IPS DF 19.7 (cell line): Measurements from ENCODE around the gene SLC22A2.
A peak's percentile ranks its signal among the peaks of the same experiment; 100 is the strongest.
"Not testable (repeated sequence)": the region's sequence is repeated elsewhere in the genome, so short reads cannot be mapped to it uniquely, and the experiment has no call there.

ENCODE experiments used
- DNase-seq: peaks from one replicate; pipeline ENCODE4 v3.0.0-alpha.2; 2013; ENCODE audit warnings: low read depth, low spot score

The SLC22A2 gene

DNA sequence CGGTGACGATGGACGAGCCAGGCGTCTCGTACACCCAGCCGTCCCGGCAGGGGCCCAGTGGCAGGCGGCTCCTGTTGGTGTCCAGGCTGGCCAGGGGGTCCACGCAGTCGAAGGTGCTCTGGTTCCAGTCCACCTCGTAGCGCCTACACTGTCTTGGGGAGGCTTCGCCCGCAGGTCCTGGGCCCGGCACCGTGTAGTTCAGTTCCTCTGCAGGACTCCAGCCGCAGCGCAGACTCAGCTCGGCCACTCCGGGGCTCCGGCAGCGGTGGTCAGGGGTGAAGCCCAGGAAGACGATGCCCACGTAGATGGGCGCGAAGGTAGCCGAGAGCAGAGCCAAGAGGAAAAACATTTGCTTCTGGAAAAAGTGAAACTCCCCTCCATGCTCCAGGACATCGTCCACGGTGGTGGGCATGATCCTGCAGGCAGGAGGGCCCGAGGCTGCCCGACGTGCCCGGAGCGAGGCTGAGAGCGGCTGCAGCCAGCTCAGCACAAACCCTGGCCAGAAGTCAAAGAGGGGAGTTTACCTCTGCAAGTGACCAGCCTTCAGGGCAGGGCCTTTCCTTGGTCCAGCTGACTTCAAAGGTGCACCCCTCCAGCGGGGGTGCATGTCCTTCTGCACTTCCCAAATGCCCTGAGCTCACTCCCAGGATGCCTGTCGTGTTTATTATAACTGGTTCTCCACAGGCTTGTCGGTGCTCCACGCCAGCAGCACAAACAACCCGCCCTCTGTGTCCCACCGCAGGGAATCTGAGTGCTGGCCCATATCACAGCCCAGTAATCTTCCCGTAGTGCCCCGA is at the start of gene SLC22A2:
Gene SLC22A2, minus strand, starts transcription at position 476 of the 797 bp plus-strand sequence. Its CDS starts 64 bp downstream, at position 412.
- DNase-seq: no peak

DNA sequence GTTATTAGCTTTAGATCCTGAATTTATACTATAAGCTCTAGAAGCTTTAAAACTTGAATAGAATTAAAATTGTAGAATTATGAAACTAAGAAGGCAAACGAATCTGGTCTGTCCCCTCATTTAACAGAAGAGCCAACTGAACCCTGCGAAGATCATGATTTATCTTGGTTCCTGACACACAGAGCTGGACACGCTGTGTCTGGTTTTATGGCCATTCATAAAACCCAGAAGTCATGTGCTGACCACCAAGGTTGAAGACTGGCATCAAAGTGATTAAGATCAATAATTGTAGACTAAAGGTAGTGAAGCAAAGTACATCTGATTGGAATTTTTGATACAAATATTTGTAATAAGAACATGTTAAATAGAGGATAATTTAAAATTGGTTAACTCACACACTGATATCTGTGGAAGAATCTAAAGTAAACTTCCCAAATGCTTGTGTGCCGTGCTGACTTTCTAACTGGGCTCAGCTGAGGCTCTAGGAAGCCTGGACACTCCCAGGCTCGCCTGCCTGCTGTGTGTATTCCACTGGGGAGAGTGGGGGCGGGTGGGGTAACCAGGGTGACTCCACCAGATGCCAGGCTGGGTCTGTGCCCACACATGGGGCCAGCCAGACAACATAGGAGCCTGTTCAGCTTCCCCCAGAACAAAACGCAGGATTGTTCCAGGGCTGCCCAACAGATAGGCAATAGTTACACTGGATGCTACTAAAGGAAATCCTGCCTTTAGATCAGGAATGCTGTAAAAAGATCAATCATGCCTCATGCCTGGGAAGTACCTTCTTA is 47.5 kb upstream of the SLC22A2 start:
- DNase-seq: no peak

DNA sequence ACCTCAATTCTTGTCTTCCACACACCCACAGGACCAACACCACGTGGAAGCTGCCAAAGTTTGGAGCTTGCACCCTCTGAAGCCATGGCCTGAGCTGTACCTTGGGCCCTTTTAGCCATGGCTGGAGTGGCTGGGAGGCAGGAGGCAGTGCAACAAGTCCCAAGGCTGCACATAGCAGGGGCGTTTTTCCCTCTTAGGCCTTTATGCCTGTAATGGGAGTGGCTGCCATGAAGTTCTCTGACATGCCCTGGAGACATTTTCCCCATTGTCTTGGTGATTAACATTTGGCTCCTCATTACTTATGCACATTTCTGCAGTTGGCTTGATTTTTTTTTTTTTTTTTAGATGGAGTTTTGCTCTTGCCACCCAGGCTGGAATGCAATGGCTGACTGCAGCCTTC is 45.2 kb upstream of the SLC22A2 start:
- no peak for DNase-seq

DNA sequence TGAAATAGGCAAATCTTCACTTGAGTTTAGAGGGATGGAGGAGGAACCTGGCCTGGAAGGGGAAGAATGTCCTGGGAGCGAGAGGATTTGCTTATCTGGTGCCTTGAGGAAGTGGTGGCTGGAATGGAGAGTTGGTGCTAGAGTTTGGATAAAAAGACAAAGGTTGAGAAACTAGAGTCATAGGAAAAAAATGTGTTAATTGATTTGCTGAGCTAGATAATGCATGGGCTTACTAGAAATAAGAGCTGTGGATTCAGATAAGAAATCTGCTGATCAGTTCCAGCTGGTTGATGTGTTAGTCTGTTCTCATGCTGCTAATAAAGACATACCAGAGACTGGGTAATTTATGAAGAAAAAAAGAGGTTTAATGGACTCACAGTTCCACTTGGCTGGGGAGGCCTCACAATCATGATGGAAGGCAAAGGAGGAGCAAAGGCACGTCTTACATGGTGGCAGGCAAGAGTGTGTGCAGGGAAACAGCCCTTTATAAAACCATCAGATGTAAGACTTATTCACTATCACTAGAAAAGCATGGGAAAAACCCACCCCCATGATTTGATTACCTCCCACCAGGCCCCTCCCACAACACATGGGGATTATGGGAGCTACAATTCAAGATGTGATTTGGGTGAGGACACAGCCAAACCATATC is 43.9 kb upstream of the SLC22A2 start:
- not testable (repeated sequence) for DNase-seq

DNA sequence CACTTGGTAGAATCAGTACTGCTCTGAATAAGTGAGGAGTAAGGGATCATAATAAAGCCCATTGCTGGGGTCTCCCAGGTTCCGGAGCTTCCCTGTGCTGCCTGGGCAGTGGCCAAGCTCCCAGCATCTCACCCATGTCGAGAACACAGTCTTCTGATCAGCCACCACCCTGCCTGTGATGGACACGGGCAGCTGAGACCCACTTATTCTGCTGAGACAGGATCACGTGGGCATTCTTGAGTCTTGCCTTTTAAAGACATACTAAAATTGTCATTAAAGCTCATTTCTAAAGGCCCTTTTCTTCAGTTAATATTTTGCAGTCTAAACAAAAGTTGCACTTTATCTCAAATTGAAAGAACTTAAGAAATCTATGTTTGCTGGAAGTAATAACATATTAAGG is 42.7 kb upstream of the SLC22A2 start:
- no peak for DNase-seq

DNA sequence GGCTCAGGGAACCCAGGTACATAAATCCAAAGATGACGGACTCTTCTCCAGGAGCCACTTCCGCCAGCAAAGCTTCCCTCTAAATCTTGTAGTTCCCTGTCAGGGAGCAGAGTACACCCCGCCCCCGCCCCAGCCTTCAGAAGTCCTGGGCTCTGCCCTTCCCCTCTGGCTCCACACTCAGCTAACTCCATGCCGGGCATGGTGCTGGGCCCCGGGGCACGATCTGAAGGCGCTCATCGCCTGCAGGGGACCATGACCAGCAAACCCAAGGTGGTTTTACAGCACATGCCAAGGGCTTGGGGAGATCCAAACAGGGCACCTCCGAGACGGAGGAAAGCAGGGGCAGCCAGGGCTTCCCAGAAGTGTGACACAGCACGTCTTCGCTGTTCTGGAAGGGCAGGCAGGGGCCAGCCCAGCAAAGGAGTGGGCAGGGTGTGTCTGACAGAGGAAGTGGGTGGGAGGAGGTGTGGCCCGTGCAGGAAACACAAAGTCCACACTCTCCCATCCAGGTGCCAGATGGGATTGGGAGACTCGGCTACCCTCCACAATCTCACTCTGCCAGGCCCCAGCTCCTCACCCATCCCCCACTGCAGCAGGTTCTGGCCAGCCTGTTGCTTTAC is 41.6 kb upstream of the SLC22A2 start:
- no peak for DNase-seq

DNA sequence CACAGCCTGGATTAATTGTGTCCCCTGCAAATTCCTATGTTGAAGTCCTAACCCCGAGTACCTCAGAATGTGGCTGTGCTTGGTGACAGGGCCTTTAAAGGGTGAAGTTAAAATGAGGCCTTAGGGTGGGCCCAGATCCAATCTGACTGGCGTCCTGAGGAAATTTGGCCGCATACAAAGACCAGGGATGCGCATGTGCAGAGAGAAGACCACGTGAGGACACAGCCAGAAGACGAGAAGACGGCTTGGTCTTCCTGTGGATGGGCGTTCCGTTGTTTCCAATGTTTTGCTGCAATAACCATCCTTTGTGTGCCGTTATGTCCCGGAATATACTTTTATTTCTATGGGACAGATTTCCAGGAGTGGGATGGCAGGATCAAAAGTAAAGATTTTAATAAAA is 40.9 kb upstream of the SLC22A2 start:
- DNase-seq: no peak

DNA sequence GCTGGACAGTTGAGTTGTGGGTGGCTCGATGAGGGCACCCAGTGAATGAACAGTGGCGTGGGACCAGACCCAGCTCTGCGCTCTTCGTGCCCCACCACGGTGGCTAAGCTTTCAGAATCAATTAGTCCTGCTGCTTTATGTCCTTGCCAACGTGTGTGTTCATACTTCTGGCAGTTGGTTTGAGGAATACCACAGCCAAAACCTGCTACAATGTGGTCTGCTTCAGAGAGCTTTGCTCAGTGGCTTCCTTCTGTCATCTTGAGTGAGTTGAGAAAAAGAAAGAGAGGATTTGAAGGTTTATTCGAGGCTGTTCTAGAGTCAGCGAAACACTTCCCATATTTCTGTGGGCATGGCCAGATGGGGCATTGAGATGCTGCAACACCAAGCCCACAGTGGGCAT is 39.5 kb upstream of the SLC22A2 start:
- no peak for DNase-seq

DNA sequence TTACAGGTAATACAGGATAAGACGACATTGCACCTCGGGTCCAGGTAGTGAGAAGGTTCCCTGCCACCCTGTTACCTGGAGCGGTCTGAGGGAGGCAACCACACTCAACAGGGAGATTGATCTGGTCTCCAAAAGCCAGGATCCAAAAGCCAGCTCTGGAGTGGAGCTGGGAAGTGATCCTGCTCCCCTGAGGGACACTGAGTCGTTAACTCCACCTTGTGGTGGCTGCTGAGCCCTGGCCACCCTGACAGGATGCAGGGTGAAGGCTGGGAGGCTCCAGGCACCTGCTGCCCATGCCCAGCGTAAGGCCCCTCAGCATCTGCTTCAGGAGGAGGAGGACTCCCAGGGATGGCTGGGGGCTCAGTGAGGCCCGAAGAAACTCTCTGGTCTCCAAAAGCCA is 38.7 kb upstream of the SLC22A2 start:
- peak; percentile 30 for DNase-seq

DNA sequence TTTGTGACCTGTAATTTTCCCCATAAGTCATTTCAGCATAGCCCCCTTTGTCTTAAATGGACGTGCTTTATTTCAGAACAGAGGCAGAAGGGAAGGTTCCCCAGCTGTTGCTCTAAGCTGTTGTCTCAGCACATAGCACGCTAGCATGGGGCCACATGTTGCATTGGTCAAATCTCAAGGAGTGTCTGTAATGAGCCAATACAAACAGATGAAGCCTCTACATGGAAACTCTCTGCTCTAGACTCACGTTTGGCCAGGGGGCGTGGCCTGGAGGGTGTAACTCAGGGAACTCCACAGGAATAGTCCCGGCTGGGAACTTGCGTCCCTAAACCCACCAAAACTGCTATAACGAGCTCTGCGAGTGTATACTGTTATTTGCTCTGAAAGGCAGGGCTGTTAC is 35.2 kb upstream of the SLC22A2 start:
- DNase-seq: no peak

DNA sequence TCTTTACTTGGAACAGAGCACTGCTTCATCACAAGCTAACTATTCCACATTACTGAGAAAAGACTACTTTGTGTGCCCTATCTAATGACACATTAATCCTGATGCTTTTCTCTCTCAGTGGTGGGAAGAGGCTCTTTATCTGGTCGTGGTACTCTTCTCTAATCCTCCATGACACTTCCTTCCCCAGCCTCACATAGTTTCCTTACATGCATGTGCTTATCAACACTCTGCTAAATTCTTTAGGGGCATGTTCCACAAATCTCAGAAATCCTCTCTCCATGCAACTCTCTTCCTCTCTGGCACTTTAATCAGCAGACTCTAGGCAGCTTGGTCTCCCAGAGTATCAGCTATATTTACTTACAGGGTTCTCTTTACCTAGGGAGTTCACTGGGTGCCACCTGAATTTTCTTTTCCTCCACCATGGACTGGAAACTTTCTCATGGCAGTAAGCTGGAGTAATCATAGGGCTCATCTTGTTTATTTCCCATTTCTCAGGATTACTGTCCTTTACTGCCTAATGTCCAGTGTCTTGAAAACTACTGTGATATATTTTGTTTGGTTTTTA is 27.0 kb upstream of the SLC22A2 start:
- DNase-seq: no peak

DNA sequence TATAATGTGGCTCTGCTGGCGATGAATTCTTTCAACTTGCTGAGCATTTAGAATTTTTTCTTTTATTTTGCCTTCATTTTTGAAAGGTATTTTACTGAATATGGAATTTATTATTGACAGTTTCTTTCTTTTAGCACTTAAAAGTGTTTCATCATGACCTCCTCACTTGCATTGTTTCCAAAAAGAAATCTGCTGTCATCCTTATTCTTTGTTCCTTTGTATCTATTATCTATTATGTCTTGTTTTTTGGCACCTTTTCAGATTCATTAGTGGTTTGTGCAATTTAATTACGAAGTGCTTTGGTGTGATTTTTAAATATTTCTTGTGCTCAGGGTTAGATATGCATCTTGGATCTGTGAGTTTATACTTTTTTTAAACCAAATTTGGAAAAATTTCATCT is 26.0 kb upstream of the SLC22A2 start:
- DNase-seq: no peak

DNA sequence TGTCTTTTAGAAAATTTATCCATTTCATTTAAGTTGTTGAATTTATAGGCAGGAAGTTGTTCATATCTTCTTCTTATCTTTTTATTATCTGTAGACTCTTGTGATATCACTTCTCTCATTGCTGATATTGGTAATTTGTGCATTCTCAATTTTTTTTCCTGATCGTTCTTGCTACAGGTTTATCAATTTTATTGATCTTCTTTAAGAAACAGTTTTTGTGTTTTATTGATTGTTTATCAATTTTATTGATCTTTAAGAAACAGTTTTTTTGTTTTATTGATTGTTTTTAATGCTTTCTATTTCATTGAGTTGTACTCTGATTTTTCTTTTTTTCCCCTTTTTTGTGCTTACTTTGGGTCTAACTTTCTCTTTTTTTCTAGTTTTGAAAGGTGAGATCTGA is 23.8 kb upstream of the SLC22A2 start:
- DNase-seq: no peak

DNA sequence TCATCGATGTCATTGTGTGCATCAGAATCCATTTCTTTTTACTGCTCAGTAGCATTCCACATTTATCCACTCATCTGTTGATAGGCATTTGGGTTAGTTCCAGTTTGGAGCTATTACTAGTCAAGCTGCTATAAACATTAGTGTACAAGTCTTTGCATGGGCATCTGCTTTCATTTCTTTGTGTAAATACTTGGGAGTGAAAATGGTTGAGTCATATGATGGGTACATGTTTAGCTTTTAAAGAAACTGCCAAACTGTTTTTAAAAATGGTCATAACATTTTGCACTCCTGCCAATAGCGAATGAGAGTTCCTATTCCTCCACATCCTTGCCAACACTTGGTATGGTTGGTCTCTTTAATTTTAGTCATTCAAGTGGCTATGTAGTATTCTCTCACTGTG is 21.2 kb upstream of the SLC22A2 start:
- no peak for DNase-seq

DNA sequence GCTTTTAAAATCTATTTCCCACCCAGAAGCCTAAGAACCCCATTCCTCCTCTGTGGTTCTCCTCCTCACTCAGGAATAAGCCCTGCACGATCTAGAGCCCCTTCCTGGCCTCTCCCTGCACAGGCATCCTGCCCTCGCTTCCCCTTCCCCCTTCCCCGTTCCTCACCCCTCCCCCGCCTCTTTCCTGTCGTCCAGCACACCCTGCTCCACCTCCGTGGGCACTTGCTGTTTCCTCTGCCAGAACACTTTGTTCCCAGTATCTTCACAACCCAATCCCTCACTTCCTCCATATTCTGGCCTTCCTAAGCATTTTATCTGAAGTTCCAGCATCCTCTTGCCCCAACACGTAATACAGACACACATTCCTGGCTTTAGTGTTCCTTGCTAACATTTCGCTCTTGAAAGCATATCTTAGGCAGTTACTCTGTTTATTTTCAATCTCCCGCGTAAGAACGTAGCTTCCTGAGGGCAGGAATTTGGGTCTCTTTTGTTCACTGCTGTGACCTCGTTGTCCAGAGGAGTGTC is 20.2 kb upstream of the SLC22A2 start:
- DNase-seq: no peak

DNA sequence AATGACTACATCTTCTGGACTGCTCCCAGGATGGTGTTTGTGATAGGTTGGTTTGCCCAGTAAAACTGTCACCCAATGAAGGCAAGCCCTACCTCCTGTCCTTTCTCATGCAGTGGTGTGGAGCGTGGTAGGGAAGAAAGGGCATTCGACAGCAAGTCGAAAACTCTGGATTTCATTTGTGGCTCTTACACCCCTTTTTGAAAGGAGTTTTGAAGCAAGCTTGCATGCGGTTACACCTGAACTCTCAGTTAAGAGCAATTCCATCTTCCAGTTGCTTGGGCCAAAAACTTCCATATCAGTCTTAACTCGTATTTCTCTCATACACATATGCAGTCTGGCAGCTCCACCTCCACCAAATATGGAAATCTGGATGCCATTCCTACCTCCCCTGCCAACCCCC is 19.7 kb upstream of the SLC22A2 start:
- no peak for DNase-seq

DNA sequence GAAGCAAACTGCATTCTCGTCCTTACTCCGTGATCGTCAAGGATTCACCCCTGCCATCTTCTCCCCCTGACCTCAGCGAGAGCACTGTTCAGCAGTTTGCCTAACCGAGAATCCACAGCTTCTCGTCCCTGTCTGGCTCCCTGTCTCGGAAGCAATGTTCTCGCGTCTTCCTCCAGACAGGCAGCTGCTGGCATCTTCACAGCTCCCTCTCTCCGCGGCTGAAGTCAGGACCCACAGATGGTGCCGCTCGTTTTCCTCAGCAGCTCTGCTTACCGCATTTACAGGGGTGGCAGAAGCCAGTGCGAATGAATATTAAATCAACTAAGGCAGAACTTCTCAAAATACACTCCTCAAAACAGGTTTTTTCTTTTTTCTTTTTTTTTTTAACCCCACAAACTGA is 18.9 kb upstream of the SLC22A2 start:
- no peak for DNase-seq

DNA sequence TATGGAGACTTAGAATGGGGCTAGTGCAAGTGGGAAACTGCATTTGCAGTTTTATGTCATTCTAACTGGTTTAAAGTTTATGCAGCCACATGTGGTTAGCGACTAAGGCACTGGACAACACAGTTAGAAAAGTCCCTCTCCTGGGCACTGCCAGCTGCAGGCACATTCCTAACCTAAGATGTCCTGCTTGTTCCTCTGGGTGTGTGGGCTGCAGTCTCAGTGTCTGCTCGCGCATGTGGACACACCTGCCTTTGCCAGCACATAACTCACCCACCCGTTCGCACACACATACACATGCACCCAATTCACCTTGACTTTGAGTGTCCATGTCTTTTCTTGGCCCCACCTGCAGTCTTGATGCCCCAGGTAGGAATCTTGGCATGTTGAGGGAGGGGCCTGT is 18.5 kb upstream of the SLC22A2 start:
- DNase-seq: no peak

DNA sequence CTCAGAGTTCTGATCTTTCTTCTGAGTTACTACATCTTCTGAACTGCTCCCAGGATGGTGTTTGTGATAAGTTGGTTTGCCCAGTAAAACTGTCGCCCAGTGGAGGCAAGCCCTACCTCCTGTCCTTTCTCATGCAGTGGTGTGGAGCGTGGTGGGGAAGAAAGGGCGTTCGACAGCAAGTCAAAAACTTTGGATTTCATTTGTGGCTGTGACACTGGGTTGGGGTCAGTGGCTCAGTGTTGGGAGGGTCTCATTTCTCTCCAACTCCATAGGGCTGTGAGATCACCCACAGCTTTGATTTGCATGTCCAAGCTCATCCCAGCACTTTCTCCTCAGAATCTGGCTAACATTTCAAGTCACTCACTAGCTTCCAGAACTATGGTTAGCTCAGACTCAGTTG is 17.5 kb upstream of the SLC22A2 start:
- DNase-seq: no peak

DNA sequence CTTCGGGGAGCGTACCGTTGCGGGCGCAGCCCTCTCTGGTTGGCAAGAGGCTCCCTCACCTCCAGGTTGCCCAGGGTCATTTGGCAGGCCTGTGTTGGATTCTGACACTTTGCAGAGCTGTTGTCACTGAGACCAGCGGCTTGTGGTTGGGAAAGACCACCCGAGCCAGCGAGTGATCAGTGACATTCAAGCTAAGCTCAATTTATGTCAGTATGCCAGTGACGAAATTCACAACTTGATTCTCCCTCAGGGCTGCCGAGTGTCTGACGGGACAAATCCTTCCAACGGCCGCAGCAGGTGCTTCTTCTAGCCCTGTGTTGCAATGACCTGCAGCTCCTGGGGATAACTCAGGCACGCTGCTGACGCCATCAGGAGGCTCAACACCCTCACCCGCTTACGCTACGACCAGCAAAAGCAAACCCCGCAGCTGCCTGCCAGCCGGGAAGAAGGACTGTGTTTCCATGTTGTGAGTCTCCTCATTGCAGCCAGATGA is 16.9 kb upstream of the SLC22A2 start:
- DNase-seq: no peak

DNA sequence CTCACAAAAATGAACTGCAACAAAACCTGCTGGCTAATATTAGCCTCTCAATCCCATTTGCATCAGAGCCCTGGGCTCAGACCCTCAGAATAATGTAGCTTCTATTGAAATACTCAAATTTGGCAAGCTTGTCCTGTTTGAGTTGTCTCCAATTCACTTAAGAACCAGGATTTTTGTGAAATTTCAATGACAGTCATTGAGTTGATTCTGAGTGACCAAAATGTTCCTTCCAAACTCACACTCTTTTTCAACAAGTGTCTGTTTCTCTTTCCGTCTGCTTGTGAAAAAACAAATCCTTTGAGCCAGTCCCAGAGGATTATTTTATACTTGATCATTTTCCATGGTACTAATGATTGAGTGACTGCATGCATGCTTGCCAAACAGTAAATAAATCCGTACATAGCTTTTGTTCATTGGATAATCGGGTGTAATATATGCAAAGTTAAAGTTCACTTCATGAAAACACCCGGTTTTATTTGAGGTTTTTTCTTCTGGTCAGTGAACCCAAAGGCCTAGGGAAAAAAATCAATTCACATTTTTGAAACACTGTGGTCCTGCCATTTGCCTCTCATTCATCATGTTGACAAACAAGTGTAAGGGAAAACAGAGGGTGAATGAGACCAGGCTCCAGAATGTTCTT is 16.4 kb upstream of the SLC22A2 start:
- no peak for DNase-seq
